ENCODE data around the gene SIK3.

GRCh38 chr11:116843661-116844060 is 254.6 kb downstream of the SIK3 start:
- TF ChIP-seq CTCF (conservative IDR thresholded peaks at IDR 0.05; ENCODE audit: low read depth, low read length): no peak
- no peak for TF ChIP-seq EZH2phosphoT487 (IDR thresholded peaks at IDR 0.05; ENCODE audit: borderline replicate concordance, low read length)
